ENCODE results near the gene SARM1. TPM values are rescaled to one million over a fixed set of nuclear protein-coding genes. Genes with fewer than 3 reads are reported as not detected.

Gene SARM1
- total RNA-seq, 1 donor from 2014 or later, result 0.53 TPM

DNA sequence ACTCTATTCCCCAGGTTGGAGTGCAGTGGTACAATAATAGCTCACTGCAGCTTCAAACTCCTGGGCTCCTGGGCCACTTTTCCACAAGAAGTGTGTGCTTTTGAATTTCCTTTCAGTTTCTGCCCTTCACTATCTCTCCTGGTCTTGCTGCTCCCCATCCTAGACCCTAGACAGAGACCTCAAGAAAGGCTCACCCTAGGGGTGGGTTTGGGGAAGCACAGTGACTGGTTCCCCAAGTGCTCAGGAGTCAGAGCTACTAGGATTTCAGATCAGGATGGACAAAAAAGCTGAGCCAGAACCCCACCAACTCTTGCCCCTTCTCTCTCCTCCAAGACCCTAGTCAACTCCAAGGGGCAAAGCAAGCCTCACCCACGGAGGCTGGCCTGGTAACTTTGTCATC is 4.9 kb upstream of the SARM1 start:
- no peak for FAIRE-seq

DNA sequence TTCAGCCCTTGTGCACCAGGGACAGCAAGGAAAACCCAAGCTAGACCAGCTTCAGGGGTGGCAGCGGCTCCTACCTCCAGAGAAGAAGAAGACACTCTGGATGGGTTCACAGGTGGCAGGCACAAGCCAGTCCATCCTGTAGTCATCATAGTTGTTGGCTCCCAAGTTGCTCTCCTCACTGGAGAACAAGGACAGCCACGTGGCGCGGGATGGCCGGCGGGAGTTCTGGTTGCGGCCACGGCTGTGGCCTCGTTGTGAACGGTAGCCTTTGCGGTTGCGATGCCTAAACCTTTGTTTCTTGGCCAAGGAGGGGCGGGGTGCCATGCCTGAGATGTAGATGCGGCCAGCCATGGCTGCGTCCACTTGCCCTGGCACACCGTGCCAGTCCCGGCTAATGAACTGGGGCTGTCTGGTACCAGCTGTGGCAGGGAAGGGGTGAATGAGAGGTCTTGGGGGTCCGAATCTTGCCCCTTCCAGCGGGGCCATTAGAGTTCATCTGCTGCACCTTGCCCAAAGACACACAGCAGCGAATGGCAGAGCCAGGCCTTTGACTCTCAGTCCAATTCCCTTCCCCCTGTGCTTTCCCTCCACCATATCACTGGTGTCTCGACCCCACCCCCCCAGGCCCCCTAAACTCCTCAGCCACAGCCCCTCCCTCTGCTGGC is 3.7 kb upstream of the SARM1 start:
- no peak for DNase-seq (ENCODE audit: low read depth)
- Histone ChIP-seq H3K4me3 (ENCODE audit: low read depth, low read length) (no peak overlapping the region), H3K36me3 (ENCODE audit: control insufficient read depth, insufficient read depth, low read length) (peaks cover 2% of the 10 kb centered on the region), H3K27me3 (ENCODE audit: control insufficient read depth, insufficient read depth, low read length) (peaks cover 11% of the 10 kb centered on the region)
- no peak for FAIRE-seq
- TF ChIP-seq, protein P1, sequence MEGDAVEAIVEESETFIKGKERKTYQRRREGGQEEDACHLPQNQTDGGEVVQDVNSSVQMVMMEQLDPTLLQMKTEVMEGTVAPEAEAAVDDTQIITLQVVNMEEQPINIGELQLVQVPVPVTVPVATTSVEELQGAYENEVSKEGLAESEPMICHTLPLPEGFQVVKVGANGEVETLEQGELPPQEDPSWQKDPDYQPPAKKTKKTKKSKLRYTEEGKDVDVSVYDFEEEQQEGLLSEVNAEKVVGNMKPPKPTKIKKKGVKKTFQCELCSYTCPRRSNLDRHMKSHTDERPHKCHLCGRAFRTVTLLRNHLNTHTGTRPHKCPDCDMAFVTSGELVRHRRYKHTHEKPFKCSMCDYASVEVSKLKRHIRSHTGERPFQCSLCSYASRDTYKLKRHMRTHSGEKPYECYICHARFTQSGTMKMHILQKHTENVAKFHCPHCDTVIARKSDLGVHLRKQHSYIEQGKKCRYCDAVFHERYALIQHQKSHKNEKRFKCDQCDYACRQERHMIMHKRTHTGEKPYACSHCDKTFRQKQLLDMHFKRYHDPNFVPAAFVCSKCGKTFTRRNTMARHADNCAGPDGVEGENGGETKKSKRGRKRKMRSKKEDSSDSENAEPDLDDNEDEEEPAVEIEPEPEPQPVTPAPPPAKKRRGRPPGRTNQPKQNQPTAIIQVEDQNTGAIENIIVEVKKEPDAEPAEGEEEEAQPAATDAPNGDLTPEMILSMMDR (IDR thresholded peaks at IDR 0.05; ENCODE audit: insufficient read depth, low read length, severe bottlenecking), result no peak

More for the DNA sequence above, 4.9 kb upstream of the SARM1 start:
- Histone ChIP-seq H3K27me3 (ENCODE audit: control insufficient read depth, insufficient read depth, low read length) (peaks cover 4% of the 10 kb centered on the region), H3K36me3 (ENCODE audit: control insufficient read depth, insufficient read depth, low read length) (peaks cover 2% of the 10 kb centered on the region), H3K4me3 (ENCODE audit: low read depth, low read length) (no peak overlapping the region)
- no peak for DNase-seq (ENCODE audit: low read depth)
- TF ChIP-seq, protein P1 (IDR thresholded peaks at IDR 0.05; ENCODE audit: insufficient read depth, low read length, severe bottlenecking), result peak; percentile 5

DNA sequence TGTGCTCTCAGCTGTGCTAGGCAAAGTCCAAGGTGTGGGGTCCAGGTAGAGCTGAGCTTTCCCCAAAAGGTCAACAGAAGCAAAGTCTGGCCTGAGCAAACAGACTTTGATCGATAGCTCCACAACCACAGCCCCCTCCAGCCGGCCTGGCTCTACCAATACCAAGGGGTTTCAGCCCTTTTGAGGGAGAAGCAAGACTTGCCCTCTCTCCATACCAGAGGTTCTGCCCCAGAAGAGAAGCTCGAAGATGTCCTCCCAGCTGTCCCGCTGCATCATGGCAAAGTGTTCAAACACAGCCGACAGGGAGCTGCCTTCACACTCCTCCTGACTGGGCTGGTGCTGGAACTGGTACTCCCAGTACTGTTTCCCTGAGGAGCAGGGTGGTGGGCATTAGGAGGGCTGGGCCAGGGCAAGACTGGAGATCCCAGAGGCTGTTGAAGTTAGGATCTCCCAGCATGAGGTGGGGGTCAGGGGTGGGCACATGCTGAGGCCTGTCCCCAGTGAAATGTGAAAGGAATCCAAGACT is 3.1 kb upstream of the SARM1 start:
- TF ChIP-seq, protein P1 (IDR thresholded peaks at IDR 0.05; ENCODE audit: insufficient read depth, low read length, severe bottlenecking), result no peak
- no peak for FAIRE-seq
- H3K36me3 ChIP-seq (ENCODE audit: control insufficient read depth, insufficient read depth, low read length), result peaks cover 2% of the 10 kb centered on the region
- no peak for DNase-seq (ENCODE audit: low read depth)
- no peak overlapping the region for H3K4me3 ChIP-seq (ENCODE audit: low read depth, low read length)
- H3K27me3 ChIP-seq (ENCODE audit: control insufficient read depth, insufficient read depth, low read length), result peaks cover 17% of the 10 kb centered on the region

DNA sequence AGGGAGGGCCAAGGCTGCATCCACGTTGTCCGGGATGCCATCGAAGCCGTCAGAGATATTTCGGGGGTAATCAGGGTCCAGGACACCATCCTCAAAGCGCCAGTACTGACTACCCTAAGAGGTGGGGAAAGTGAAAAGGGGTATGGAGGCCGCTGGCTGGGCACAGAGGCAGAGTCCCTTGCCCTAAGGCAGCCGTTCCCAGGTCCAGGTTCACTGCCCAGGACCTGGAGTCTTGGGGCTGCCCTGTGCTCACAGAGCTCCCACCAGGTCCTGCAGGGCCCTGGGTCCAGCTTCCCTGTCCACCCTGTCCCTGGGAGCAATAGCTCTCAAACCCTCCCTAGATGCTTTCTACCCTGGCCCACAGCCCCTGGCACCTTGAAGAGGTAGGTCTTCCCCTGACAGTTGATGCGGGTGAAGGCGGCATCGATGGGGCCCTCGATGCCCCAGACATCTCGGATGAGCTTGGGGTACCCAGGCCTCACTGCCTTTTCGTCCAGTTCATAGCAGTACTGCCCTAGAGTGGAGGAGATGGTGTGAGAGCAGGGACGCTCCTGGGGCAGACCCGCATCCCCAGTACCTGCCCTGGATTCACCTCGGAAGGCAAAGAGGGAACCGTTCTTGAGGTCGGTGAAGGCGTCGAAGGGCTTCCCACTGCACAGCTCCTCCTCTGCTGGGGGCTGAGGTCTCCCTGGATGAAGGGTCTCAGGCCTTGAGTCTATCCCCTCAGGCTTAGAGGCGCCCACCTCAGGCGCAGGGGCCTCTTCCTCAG is 2.4 kb upstream of the SARM1 start:
- peaks cover 2% of the 10 kb centered on the region for H3K36me3 ChIP-seq (ENCODE audit: control insufficient read depth, insufficient read depth, low read length)
- FAIRE-seq, result no peak

DNA sequence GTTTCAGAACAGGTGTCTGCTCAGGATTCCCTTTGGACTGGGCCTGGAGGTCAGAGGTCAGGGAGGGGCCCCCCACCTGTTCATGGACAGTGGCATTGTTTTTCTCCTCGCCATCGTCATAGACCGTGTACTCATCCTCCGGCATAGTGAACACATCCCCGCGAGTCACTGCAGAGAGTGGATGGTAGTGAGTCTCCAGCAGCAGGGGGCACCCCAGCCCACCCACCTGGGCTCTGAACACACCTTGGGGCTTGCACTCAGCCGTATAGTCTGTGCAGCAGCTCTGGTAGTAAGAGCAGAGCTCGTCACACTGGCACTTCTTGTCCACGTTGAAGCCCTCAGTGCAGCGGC is 1.8 kb upstream of the SARM1 start:
- Histone ChIP-seq H3K27me3 (ENCODE audit: control insufficient read depth, insufficient read depth, low read length) (peaks cover 17% of the 10 kb centered on the region), H3K36me3 (ENCODE audit: control insufficient read depth, insufficient read depth, low read length) (peaks cover under 1% of the 10 kb centered on the region), H3K4me3 (ENCODE audit: low read depth, low read length) (no peak overlapping the region)
- no peak for FAIRE-seq
- DNase-seq (ENCODE audit: low read depth), result no peak
- TF ChIP-seq, protein P1 (IDR thresholded peaks at IDR 0.05; ENCODE audit: insufficient read depth, low read length, severe bottlenecking), result no peak

More for the DNA sequence above, 2.4 kb upstream of the SARM1 start:
- Histone ChIP-seq H3K4me3 (ENCODE audit: low read depth, low read length) (no peak overlapping the region), H3K27me3 (ENCODE audit: control insufficient read depth, insufficient read depth, low read length) (peaks cover 17% of the 10 kb centered on the region)
- TF ChIP-seq, protein P1 (IDR thresholded peaks at IDR 0.05; ENCODE audit: insufficient read depth, low read length, severe bottlenecking), result no peak
- no peak for DNase-seq (ENCODE audit: low read depth)
